HG03135 (cell line): ENCODE measurements around the gene ZNHIT3.

Experiments
- ATAC-seq: cut with Tn5 transposase; IDR thresholded peaks from one replicate; pipeline ENCODE4 v1.9.1; 2021; ENCODE audit warnings: mild to moderate bottlenecking, moderate library complexity; ENCODE audit not compliant: unreplicated experiment

ZNHIT3 gene

DNA sequence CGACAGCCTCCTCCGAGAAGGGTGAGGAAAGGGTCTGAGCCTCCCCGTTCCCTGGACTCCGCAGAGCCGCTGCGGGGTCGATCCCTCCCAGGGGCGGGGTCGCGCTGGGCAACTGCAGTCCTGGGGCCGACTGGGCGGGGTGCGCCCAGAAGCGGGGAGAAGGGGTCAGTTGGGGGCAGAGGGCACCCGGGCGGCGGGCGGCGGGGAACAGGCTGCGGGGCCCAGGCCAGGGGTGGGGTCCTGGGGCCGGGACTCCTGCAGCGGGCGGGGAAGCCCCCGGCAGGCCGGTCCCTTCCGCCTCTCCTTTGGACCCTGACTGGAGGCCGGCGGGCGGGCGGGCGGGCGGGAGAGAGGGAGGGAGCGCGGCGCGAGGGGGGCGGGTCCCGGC is 58.6 kb downstream of the ZNHIT3 start:
- peak; percentile 22 for ATAC-seq
